ENCODE data around the gene EDAR. TPM values are rescaled to one million over a fixed set of nuclear protein-coding genes. Genes with fewer than 3 reads are reported as not detected.

Gene EDAR
- total and polyA plus RNA-seq, 2 of the 4 experiments (the other 2 are of a cell fraction), result not detected

- intact Hi-C loops (cut with micrococcal nuclease), result no loop called here
- H2AK9ac ChIP-seq (replicated peaks; ENCODE audit: low read depth, low read length, poor library complexity), result no peak overlapping the region
- DNase-seq, result no peak
- no peak overlapping the region for H4K91ac ChIP-seq (ENCODE audit: insufficient read depth, low read depth, low read length)
- no peak overlapping the region for H3K14ac ChIP-seq (replicated peaks; ENCODE audit: low read depth, low read length)
- POLR2A ChIA-PET (ENCODE audit: unreplicated experiment), result no interaction called here
- no peak overlapping the region for H3K23ac ChIP-seq (ENCODE audit: low read depth, low read length)
- H4K8ac ChIP-seq (ENCODE audit: low read depth in 2 of 2, low read length in 2 of 2), result no peak overlapping the region
- H2BK5ac ChIP-seq (ENCODE audit: low read depth, low read length, poor library complexity, severe bottlenecking), result no peak overlapping the region
- H4K5ac ChIP-seq (ENCODE audit: low read depth, low read length), result no peak overlapping the region
- H2BK15ac ChIP-seq (ENCODE audit: low read depth, low read length), result no peak overlapping the region
- H3K27ac ChIP-seq (ENCODE audit: insufficient read depth, low read length), result no peak overlapping the region
- no peak overlapping the region for H3K9ac ChIP-seq (ENCODE audit: low read depth, low read length)
- peaks cover 5% of the 10 kb centered on the region for H3K9me3 ChIP-seq (ENCODE audit: control insufficient read depth, insufficient read depth, low read length)
- no peak overlapping the region for H2BK20ac ChIP-seq (ENCODE audit: low read depth, low read length)
- H3K79me1 ChIP-seq (ENCODE audit: low read depth in 1 of 2, low read length in 2 of 2), result no peaks in the 10 kb centered on the region
- H2BK120ac ChIP-seq (ENCODE audit: low read depth, low read length), result no peak overlapping the region
- no peaks in the 10 kb centered on the region for H3K27me3 ChIP-seq (ENCODE audit: control insufficient read depth, insufficient read depth, low read length)
- H2AK5ac ChIP-seq (ENCODE audit: low read depth, low read length), result no peak overlapping the region
- no CpG with 5 or more reads among the region's 1 CpG for WGBS, 2 experiments (ENCODE audit: extremely low coverage in 2 of 2, insufficient read length in 1 of 2)
- H3K4me1 ChIP-seq (ENCODE audit: control insufficient read depth, insufficient read depth, low read length), result no peaks in the 10 kb centered on the region
- ATAC-seq (ENCODE audit: low read depth), result no peak
- BruUV-seq (replicated peaks), result no TSS peak
- H3K4me3 ChIP-seq (ENCODE audit: insufficient read depth, low read depth, low read length), result no peak overlapping the region
- in situ Hi-C loops (cut with MboI; ENCODE audit: low sequenced_read_pairs), result no loop called here
- TF ChIP-seq MXI1 (IDR thresholded peaks at IDR 0.05; ENCODE audit: borderline replicate concordance, low read depth, low read length), result no peak
- no peak for TF ChIP-seq RFX5 (IDR thresholded peaks at IDR 0.05; ENCODE audit: low read depth, low read length)
- TF ChIP-seq CEBPB (IDR thresholded peaks at IDR 0.05; ENCODE audit: low read depth, low read length), result no peak
- peaks cover 5% of the 10 kb centered on the region for H3K36me3 ChIP-seq (ENCODE audit: control insufficient read depth, insufficient read depth, low read length)
- CTCF ChIA-PET, result no interaction called here
- H3K18ac ChIP-seq (ENCODE audit: low read depth, low read length), result no peak overlapping the region
- no peak overlapping the region for H3K56ac ChIP-seq (ENCODE audit: extremely low read depth, insufficient read depth, low read length)
- dilution Hi-C loops (cut with HindIII; ENCODE audit: low sequenced_read_pairs, unreplicated experiment), result no loop called here
- no peak overlapping the region for H2AFZ ChIP-seq (replicated peaks; ENCODE audit: low read length, poor library complexity)
- no peaks in the 10 kb centered on the region for H3K9me1 ChIP-seq (ENCODE audit: insufficient read depth, low read length)
- H4K20me1 ChIP-seq (ENCODE audit: insufficient read depth, low read length), result no peaks in the 10 kb centered on the region
- no peak overlapping the region for H3K4me2 ChIP-seq (ENCODE audit: low read depth, low read length)
- no peak overlapping the region for H3K4ac ChIP-seq (ENCODE audit: low read depth, low read length)
Observed at GRCh38 chr2:108868911-108869310, 120.1 kb downstream of the EDAR start.

Data from IMR-90 (cell line).